NOMO-1 treated with DMSO at 0.1 percent for 48 hours (cell line): ENCODE data around the gene MPC1.

Source experiments
- DNase-seq: peaks from one replicate; lab custom pipeline; 2025; ENCODE audit not compliant: unreplicated experiment; lab: John Stamatoyannopoulos, UW

The MPC1 gene

GRCh38 chr6:166382933-166383801 is at the start of gene MPC1:
MPC1 (minus strand) TSS chr6:166382940; CDS start chr6:166382876, 64 bp downstream.
- peak; percentile 95 for DNase-seq

GRCh38 chr6:166430269-166430668 is 47.5 kb upstream of the MPC1 start:
- DNase-seq, result no peak

- no peak for DNase-seq
Measured at GRCh38 chr6:166424431-166424830, 41.7 kb upstream of the MPC1 start.

GRCh38 chr6:166423781-166424180 is 41.0 kb upstream of the MPC1 start:
- DNase-seq, result no peak

DNA sequence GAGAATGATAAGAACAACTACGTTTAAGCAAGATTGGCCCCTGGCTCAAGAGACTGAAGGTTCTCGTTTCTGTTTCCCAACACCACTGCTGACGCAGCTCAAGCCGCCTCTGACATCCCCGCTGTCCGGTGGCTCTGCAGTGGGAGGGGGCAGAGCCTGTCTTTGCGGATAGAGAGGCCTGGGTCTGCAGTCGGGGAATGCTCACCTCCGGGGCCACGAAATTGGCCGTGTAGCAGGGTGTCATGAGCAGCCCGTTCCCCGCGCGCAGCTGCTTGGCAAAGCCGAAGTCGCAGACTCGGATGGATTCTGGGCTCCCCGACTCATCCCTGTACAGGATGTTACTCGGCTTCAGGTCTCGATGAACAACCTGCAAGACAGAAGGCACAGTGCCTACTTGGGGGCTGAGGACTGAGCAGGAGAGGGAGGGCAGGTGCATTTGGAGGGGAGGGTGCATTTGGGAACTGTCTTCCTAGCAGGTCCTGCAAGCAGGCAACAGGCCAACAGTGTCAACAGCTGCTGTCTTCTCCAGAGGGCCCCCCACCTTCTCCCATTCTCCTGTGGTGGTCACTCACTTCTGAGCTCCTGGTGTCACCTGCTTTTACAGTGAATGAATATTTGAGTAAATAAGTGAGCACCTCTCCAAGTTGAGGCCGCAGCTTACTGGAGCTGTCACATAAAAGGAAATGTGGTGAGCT is 40.5 kb upstream of the MPC1 start:
- no peak for DNase-seq

DNA sequence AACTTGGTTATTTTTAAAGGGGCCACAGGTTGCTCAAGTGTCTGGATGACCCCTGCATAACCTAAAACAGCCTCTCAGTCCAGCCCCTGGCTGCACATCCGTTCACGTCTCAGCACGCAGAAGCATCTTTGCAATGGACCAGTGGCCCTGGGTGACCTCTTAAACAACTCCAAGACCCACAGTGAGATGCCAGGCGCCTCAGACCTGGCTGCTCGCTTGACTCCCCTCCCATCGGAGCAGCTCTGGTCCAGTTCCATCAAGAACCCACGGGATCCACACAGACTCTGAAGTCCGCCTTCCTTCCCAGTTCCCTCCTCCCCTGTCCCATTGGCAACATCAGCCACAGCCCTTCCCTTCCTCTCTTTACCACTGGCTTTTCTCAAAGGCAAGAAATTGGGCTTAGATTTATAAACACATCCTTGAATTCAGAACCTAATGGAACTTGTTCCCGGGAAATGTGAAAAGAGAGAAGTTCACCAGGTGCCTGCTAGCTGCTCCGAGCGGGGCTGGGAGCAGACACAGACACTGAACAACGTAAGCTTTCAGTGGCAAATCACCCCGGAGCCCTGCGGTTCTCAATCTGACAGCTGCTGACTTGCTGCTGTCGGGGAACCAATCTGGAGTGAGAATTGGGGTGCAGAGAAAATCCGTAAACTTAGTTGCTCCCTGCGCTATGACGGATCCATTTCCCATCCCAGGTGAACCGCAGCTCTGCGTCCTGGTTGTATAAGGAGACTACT is 39.6 kb upstream of the MPC1 start:
- DNase-seq, result no peak

DNA sequence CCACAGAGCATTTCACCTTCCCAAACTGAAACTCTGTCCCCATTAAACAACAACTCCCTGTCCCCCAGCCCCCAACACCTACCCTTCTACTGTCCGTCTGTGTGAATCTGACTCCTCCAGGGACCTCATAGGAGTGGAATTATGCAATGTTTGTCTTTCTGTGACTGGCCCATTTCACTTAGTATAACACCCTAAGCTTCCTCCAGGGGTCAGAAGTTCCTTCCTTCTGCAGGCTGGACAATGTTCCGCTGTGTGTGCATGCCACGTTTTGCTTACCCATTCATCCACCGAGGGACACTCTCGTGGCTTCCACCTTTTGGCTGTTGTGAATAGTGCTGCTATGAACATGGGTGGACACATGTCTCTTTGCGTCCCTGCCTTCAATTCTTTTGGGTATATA is 37.6 kb upstream of the MPC1 start:
- DNase-seq, result peak; percentile 57

- DNase-seq, result no peak
Measured at GRCh38 chr6:166419717-166420116, 37.0 kb upstream of the MPC1 start.

DNA sequence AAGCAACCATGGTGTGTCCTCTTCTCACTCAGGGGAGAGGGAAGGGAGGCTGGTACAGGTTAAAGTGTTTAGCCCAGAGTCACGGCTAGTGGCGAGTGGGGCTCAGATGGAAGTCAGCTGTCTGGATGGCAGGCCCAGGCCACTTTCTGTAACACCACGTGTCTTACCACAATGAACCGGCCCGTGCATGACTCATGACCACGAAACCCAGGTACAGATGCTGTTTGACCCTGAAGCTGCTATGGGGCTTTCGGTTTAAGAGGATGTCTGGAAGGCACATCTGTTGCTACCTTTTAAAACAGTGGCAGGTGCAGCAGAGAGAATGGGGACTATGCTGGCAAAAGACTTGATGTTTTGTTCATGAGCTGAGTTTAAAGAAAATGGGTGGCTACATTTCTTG is 36.5 kb upstream of the MPC1 start:
- no peak for DNase-seq

DNA sequence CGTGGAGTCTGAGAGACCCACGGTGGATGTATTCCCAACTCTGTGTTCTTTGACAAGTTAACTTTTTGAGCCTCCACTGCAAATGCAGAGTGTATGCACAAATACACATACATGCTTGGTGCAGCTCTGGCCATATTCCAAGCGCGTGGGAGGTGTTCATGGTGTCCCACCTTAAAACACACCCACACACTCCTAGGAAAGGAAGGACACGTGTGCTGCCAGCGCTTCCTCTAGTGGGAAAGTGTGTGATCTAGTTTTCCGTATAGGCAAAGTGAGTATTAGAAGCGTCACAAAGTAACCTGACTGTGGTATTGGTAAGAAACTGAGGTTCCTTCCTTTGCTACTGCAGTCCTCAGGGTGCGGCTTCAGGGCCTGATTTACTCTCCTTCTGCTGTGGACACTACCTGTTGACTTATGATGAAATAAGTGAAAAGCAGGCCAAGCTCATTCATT is 36.0 kb upstream of the MPC1 start:
- DNase-seq, result no peak

GRCh38 chr6:166417285-166417691 is 34.5 kb upstream of the MPC1 start:
- no peak for DNase-seq

DNA sequence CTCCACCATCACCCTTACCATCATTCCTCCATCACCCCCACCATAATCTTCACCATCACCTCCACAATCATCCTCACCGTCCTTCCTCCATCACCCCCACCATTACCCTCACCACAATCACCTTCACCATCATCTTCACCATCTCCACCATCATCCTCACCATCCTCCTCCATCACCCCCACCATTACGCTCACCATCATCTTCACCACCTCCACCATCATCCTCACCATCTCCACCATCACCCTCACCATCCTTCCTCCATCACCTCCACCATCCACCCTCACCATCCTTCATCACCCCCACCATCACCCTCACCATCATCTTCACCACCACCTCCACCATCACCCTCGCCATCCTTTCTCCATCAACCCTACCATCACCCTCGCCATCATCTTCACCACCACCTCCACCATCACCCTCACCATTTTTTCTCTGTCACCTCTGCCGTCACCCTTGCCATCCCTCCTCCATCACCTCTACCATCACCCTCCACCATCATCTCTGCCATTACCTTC is 33.1 kb upstream of the MPC1 start:
- DNase-seq, result no peak

- DNase-seq, result no peak
Measured at GRCh38 chr6:166415306-166415705, 32.6 kb upstream of the MPC1 start.

GRCh38 chr6:166413491-166413951 is 30.8 kb upstream of the MPC1 start:
- DNase-seq, result no peak

GRCh38 chr6:166412911-166413384 is 30.2 kb upstream of the MPC1 start:
- no peak for DNase-seq

DNA sequence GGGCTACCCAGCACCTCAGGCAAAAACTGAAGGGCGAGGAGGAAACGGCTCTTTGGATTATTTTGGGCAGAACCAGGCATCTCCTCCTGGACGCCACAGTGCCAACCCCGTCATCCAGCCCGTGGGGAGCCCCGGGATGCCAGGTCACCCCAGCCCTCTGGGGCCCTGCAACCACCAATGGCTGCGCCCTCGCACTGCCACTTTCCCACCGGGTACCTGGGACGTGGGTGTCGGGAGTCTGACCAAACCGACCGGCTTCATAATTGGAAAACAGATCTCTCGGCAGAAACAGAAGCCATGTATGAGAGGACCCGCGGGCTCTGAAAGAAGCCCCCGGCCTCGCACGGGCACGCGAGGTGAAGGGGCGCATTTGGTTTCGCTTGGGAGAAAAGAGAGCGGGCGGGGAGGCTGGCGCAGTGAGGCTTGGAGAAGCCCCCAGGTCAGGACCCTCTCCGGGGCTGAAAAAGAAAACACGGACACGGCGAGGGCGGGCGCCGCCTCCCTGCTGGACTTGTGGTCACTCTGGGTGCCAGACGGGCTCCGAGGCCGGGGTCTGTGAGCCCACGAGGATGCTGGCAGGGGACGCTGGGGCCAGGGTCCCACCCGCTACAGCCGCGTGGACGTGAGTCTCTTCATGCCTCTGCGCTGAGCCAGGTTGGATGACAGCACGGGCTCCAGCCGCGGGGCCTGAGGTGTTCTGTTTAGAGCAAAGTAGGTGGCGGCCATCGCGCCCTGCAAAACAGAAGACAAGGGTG is 29.6 kb upstream of the MPC1 start:
- DNase-seq, result no peak

GRCh38 chr6:166411721-166412151 is 29.0 kb upstream of the MPC1 start:
- no peak for DNase-seq

GRCh38 chr6:166411271-166411670 is 28.5 kb upstream of the MPC1 start:
- DNase-seq, result no peak

- DNase-seq, result peak; percentile 9
Measured at GRCh38 chr6:166410426-166410935, 27.7 kb upstream of the MPC1 start.
